ENCODE measurements around the gene ATP1B1.

ATP1B1 gene

DNA sequence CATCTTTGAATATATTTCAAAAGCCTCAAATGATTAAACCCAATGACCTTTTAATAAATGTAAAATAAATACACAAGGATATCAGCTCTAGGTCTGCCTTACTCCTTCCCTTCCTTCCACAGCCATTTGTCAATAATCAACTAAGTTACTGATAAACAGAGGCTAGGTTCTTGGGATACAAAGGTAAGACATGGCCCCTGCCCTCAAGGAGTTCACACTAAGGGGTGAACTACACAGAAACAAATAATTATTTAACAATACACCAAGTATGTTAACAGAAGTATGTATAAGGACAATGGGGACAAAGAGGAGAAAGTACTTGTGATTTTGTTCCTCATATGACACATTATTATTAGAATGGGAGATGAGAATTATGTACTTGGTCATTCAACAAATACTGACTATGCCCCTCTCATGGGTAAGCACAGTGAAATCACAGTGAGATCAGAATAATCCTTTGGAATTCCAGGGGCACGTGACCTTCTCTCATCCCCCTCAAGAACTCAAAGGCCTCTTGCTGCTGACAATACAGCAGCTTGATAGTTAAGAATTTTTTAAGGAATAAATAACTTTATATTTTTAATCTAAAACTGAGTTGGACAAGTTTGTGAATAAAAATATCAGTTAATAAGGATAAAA, 40.2 kb downstream of the ATP1B1 start:
- CTCF ChIA-PET: interaction anchor here (0.7 to 1.1 kb wide), 2 partner anchors 9 to 201 kb away, joined by 3 read pairs; no protein-coding TSS in a partner anchor
- DNase-seq (ENCODE audit: low read depth, low spot score): no peak
- H3K4me3 ChIP-seq (ENCODE audit: low read depth, low read length): no peak overlapping the region
- POLR2A ChIA-PET: no interaction called here
- TF ChIP-seq, protein P1, sequence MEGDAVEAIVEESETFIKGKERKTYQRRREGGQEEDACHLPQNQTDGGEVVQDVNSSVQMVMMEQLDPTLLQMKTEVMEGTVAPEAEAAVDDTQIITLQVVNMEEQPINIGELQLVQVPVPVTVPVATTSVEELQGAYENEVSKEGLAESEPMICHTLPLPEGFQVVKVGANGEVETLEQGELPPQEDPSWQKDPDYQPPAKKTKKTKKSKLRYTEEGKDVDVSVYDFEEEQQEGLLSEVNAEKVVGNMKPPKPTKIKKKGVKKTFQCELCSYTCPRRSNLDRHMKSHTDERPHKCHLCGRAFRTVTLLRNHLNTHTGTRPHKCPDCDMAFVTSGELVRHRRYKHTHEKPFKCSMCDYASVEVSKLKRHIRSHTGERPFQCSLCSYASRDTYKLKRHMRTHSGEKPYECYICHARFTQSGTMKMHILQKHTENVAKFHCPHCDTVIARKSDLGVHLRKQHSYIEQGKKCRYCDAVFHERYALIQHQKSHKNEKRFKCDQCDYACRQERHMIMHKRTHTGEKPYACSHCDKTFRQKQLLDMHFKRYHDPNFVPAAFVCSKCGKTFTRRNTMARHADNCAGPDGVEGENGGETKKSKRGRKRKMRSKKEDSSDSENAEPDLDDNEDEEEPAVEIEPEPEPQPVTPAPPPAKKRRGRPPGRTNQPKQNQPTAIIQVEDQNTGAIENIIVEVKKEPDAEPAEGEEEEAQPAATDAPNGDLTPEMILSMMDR (IDR thresholded peaks at IDR 0.05; ENCODE audit: insufficient read depth, low read length, missing control alignments): no peak

DNA sequence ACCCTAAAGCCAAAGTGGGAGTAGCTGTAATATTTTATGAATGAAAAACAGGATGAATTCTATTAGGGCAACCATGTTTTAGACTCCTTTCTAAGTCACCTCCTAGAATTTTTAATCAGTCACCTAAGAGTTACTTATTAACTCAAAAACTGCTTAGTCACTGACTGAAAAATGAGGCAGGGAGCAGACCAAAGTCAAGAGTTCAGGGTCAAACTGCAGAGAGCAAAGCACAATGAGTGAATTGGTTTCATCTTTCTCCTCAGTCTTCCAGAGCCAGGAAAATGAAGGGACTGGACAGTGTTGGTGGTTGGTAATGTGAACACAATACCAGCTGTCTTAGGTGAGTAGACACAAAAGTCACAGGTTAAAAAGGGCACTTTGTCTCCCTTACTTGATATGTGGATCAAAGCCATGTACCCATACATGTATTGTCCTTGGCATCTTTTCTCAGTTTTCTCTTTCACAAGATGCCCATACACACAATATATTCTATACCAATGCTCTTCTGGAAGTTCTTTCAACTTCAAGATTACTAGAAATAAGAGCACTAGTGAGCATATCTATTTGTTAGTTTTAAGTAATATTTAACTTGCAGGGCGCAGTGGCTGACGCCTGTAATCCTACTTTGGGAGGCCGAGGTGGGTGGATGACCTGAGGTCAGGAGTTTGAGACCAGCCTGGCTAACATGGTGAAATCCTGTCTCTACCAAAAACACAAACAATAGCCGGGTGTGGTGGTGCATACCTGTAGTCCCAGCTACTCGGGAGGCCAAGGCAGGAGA, 42.2 kb downstream of the ATP1B1 start:
- ChIA-PET POLR2A (no interaction called here), CTCF (no interaction called here)
- no peak for DNase-seq (ENCODE audit: low read depth, low spot score)
- TF ChIP-seq, protein P1 (IDR thresholded peaks at IDR 0.05; ENCODE audit: insufficient read depth, low read length, missing control alignments): no peak
- no peak overlapping the region for H3K4me3 ChIP-seq (ENCODE audit: low read depth, low read length)

DNA sequence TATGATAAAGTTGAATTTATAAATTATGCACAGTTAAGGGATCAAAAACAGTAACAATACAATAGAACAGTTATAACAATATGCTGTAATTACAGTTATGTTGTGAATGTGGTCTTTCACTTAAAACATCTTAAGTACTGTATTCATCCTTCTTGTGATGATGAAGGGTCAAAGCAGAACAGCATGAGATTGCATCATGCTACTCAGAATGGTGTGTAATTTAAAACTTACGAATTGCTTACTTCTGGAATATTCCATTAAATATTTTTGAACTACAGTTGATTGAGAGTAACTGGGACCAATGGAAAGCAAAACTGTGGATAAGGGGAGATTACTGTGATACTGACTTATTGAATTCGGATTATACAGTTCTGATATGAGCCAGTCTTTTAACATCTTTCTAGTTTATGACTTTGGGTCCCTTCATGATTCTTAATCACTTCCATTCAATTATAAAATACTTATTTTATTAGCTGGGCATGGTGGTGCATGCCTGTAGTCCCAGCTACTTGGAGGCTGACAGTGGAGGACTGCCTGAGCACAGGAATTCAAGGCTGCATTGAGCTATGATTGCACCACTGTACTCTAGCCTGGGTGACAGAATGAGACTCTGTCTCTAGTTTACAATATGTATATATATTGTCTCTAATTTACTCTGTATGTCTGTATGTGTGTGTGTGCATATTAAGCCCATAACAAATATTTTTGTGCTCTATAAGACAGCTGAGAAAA, 43.2 kb downstream of the ATP1B1 start:
- ChIA-PET CTCF (no interaction called here), POLR2A (no interaction called here)
- TF ChIP-seq, protein P1 (IDR thresholded peaks at IDR 0.05; ENCODE audit: insufficient read depth, low read length, missing control alignments): no peak
- no peak overlapping the region for H3K4me3 ChIP-seq (ENCODE audit: low read depth, low read length)
- no peak for DNase-seq (ENCODE audit: low read depth, low spot score)

DNA sequence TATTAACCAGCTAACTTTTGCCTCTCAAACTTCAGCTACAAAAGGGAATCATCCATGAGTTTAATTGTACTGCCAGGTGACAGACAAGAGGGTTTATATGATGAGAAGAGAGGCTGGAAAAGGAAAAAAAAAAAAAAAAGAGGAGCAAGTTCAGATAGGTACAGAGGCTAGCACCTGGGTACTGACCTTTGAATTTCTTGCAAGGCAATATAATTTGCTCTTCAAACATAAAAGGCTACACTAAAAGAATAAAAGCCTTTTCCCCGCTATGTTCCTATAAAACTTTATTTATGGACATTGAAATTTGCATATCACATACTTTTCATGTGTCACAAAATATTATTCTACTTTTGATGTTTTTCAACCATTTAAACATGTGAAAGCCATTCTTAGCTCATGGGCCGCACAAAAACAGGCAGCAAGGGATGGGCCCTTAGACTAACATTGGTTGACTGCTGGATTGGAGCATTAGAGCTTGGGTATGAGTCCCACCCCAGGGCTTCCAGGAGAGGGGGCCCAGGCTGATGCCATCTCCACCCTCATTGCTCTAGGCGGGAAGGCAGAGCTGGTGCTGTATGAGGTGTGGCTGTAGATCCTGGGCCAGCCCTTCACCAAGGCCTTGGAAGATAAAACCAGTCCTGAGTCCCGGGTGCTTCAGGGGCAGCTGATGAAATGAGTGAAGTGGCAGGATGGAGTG, 44.3 kb downstream of the ATP1B1 start:
- no peak for DNase-seq (ENCODE audit: low read depth, low spot score)
- ChIA-PET CTCF (interaction anchor here (0.9 kb wide), 1 partner anchor 198 kb away, joined by 3 read pairs; no protein-coding TSS in a partner anchor), POLR2A (no interaction called here)
- H3K4me3 ChIP-seq (ENCODE audit: low read depth, low read length): no peak overlapping the region
- TF ChIP-seq, protein P1 (IDR thresholded peaks at IDR 0.05; ENCODE audit: insufficient read depth, low read length, missing control alignments): no peak

DNA sequence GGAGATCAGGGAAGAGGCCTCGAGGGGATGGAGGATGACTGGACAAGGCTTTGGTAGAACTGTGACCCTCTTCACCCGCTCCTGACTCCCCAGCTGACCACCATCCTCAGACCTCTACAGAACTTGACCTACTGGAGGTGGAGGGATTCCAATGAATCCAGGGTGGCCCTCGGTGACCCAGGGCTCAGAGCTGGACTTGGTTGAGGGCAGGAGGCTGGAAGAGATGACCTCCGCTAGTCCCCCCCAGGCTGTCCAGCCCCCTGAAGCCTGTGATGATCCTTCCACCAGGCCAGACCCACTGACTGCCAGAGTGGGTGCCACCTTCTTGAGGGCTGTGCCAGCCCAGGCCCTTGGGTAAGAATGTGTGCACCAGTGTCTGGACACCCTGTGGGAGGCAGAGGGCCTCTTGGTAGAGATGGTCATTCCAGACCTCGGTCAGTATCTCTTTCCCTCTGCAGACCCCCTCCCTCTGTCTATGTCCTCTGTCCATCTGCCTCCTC, 44.9 kb downstream of the ATP1B1 start:
- H3K4me3 ChIP-seq (ENCODE audit: low read depth, low read length): no peak overlapping the region
- TF ChIP-seq, protein P1 (IDR thresholded peaks at IDR 0.05; ENCODE audit: insufficient read depth, low read length, missing control alignments): no peak
- CTCF ChIA-PET: interaction anchor here (0.9 kb wide), 1 partner anchor 197 kb away, joined by 3 read pairs; no protein-coding TSS in a partner anchor
- POLR2A ChIA-PET: no interaction called here
- no peak for DNase-seq (ENCODE audit: low read depth, low spot score)

Data from AG04449 (cell line).